H1 (cell line): ENCODE results near the gene NOG. TPM values are rescaled to one million over a fixed set of nuclear protein-coding genes. Genes with fewer than 3 reads are reported as not detected.

Experiments
- ATF3 ChIP-seq: IDR thresholded peaks from 2 replicates; pipeline ENCODE4 v1.6.1; 2011; ENCODE audit warnings: low read depth, mild to moderate bottlenecking, low read length; ENCODE audit not compliant: insufficient read depth
- BCL11A ChIP-seq, 2 experiments: IDR thresholded peaks; one replicate each; pipeline ENCODE4 v1.6.1; 2011; ENCODE audit warnings: low read depth in 2 of 2, low read length in 2 of 2, mild to moderate bottlenecking in 2 of 2
- BRCA1 ChIP-seq: IDR thresholded peaks from 2 replicates; pipeline ENCODE4 v1.6.1; 2012; ENCODE audit warnings: low read depth, low read length, improper control_type of control experiment
- CHD2 ChIP-seq: IDR thresholded peaks from 2 replicates; pipeline ENCODE4 v1.6.1; 2012; ENCODE audit warnings: low read length, improper control_type of control experiment
- CHD7 ChIP-seq: fragments of 300-600 bp; sonication (generic); IDR thresholded peaks from 2 replicates; pipeline ENCODE4 v1.7.1; 2012; ENCODE audit warnings: low read length, moderate library complexity, mild to moderate bottlenecking, inconsistent platforms; ENCODE audit not compliant: insufficient replicate concordance
- KDM4A ChIP-seq: IDR thresholded peaks from one replicate; pipeline ENCODE4 v1.7.1; 2012; ENCODE audit warnings: low read depth, mild to moderate bottlenecking, moderate library complexity, low read length, inconsistent platforms; ENCODE audit not compliant: severe bottlenecking
- POLR2A ChIP-seq, 2 experiments: IDR thresholded peaks; 1 replicate in 1 of 2; 2 replicates in 1 of 2; pipeline ENCODE4 v1.6.1; 2011; ENCODE audit warnings: low read depth in 2 of 2, low read length in 2 of 2, mild to moderate bottlenecking in 2 of 2; ENCODE audit errors: control extremely low read depth in 1 of 2
- SIX5 ChIP-seq: IDR thresholded peaks from 2 replicates; pipeline ENCODE4 v1.6.1; 2011; ENCODE audit warnings: mild to moderate bottlenecking, low read depth, low read length
- TEAD4 ChIP-seq: IDR thresholded peaks from 2 replicates; pipeline ENCODE4 v1.6.1; 2012; ENCODE audit warnings: low read depth, low read length, inconsistent platforms, mixed read lengths
- USF2 ChIP-seq: IDR thresholded peaks from 2 replicates; pipeline ENCODE4 v1.6.1; 2011; ENCODE audit warnings: low read length, improper control_type of control experiment
- polyA plus RNA-seq, 7 experiments: library from polyadenylated mRNA; depleted of rRNA in 3 of 7; stranded (reverse) in 5 of 7; unstranded in 2 of 7; fragments of >200 nt in 5 of 7; fragments of 200-250 nt in 2 of 7; gene quantifications; 1 replicate in 5 of 7; 2 replicates in 1 of 7; 4 replicates in 1 of 7; pipeline versions ENCODE4 v1.2.1 to v1.2.3, GENCODE V29; 2011 to 2013; ENCODE audit warnings: missing spikeins in 2 of 7, mixed read lengths in 2 of 7
- total RNA-seq: library from RNA; stranded (reverse); fragmentation: NEBNext Ultra II Directional; extraction: Animal tissue kit (Norgen Biotek cat#: 25700); gene quantifications from 2 replicates; pipeline ENCODE4 v1.2.1, GENCODE V29; 2021

NOG gene
- total and polyA plus RNA-seq, 2 of the 8 experiments (the other 6 are each of a cell fraction or from before 2014, with no cell fraction given), result 0.35 TPM

GRCh38 chr17:56593646-56594319, at the start of gene NOG (continued):
- TF ChIP-seq POLR2A (IDR thresholded peaks at IDR 0.05; ENCODE audit: control extremely low read depth in 1 of 2, low read depth in 2 of 2, low read length in 2 of 2) (no peak), CHD7 (no peak), BCL11A (IDR thresholded peaks at IDR 0.05; ENCODE audit: low read depth in 2 of 2, low read length in 2 of 2) (no peak), SIX5 (no peak), BRCA1 (no peak), KDM4A (peak; percentile 82), ATF3 (no peak), USF2 (no peak), TEAD4 (no peak), CHD2 (no peak)
